Measurements from ENCODE around the gene DPM3. TPM values are rescaled to one million over a fixed set of nuclear protein-coding genes. Genes with fewer than 3 reads are reported as not detected.

DPM3 gene, protein sequence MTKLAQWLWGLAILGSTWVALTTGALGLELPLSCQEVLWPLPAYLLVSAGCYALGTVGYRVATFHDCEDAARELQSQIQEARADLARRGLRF
- polyA plus RNA-seq (2012; ENCODE audit: insufficient read length, low read depth), result 135 TPM

DNA sequence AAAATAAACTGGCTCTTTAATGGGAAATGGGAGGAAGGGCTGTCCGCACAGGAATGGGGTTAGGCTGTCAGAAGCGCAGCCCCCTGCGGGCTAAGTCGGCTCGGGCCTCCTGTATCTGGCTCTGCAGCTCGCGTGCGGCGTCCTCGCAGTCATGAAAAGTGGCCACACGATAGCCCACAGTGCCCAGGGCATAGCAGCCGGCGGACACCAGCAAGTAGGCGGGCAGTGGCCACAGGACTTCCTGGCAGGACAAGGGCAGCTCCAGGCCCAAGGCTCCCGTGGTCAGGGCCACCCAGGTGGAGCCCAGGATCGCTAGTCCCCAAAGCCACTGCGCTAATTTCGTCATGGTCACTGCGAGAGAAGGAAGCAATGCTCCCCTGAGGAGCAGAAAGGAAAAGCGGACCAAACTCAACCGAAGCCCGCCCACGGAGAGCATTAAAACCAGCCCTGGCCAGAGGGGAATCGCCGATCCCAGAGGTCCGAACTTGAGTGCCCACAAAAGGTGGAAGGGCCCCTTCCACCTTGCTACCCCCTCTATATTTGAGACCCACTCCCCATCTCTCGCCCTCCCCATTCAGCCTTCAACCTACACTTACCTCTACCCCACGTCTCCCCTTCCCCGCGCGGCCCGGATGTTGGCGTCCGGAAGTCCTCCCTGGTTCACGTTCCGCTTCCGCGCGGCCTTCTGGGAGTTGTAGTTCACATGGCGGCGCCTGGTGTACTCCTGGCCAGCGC, at the start of gene DPM3:
TSS of gene DPM3 (minus strand) at position 637 of the 735 bp plus-strand sequence. CDS start at position 346, 291 bp downstream.
- TF ChIP-seq TAF1 (IDR thresholded peaks at IDR 0.05; ENCODE audit: borderline replicate concordance, insufficient read depth, low read length), result no peak
- TF ChIP-seq FOXP2 (optimal IDR thresholded peaks at IDR 0.05; ENCODE audit: borderline replicate concordance, extremely low read depth, extremely low read length, insufficient read depth), result no peak
- TF ChIP-seq SIN3A (IDR thresholded peaks at IDR 0.05; ENCODE audit: borderline replicate concordance, insufficient read depth, low read length), result peak; percentile 64
- peak; percentile 89 for TF ChIP-seq POLR2AphosphoS5 (IDR thresholded peaks at IDR 0.05; ENCODE audit: low read depth, low read length)
- TF ChIP-seq, protein P1, sequence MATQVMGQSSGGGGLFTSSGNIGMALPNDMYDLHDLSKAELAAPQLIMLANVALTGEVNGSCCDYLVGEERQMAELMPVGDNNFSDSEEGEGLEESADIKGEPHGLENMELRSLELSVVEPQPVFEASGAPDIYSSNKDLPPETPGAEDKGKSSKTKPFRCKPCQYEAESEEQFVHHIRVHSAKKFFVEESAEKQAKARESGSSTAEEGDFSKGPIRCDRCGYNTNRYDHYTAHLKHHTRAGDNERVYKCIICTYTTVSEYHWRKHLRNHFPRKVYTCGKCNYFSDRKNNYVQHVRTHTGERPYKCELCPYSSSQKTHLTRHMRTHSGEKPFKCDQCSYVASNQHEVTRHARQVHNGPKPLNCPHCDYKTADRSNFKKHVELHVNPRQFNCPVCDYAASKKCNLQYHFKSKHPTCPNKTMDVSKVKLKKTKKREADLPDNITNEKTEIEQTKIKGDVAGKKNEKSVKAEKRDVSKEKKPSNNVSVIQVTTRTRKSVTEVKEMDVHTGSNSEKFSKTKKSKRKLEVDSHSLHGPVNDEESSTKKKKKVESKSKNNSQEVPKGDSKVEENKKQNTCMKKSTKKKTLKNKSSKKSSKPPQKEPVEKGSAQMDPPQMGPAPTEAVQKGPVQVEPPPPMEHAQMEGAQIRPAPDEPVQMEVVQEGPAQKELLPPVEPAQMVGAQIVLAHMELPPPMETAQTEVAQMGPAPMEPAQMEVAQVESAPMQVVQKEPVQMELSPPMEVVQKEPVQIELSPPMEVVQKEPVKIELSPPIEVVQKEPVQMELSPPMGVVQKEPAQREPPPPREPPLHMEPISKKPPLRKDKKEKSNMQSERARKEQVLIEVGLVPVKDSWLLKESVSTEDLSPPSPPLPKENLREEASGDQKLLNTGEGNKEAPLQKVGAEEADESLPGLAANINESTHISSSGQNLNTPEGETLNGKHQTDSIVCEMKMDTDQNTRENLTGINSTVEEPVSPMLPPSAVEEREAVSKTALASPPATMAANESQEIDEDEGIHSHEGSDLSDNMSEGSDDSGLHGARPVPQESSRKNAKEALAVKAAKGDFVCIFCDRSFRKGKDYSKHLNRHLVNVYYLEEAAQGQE (IDR thresholded peaks at IDR 0.05; ENCODE audit: insufficient read depth in 1 of 2, low read depth in 2 of 2, low read length in 2 of 2), result 0 out of 4 replicates have a peak, but pooled peaks of 1 of the 2 experiments have one; percentile 57

DNA sequence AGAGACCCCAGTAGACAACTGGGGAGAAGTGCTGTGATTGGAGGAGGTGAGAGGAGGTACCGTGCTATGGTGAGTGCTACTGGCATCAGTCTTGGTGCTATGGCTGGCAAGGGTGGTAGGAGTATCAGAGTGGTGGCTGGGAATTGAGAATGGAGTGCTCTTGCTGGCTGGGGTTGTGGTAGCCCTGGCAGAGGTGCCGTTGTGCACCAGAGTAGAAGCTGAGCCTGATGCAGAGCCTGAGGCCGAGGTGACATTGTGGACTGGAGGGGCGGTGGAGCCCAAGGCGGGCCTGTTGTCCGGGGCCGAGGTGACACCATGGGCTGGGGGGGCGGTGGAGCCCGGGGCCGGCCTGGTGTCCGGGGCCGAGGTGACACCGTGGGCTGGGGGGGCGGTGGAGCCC, 47.9 kb upstream of the DPM3 start:
- no peak for TF ChIP-seq FOXP2 (optimal IDR thresholded peaks at IDR 0.05; ENCODE audit: borderline replicate concordance, extremely low read depth, extremely low read length, insufficient read depth)
- TF ChIP-seq, protein P1 (IDR thresholded peaks at IDR 0.05; ENCODE audit: insufficient read depth in 1 of 2, low read depth in 2 of 2, low read length in 2 of 2), result no peak

DNA sequence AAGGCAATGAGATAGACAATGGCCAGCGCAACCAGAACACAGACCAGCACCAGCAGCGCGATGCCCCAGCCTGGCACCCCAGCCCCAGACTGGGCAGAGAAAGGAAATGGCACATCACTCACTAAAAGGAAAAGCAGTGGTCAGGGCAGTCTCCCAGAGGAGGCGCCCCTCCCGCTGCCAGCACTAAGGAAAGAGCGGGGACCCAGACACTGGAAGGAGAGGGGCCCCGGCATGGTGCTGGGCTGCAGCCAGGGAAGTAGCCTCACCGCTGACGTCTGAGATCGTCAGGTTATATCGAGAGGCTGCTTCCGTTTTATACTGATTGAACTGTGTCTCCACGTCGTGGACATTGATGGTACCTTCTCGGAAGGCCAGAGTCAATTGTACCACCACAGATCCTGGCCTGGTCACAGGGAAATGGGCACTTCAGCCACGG, 47.1 kb upstream of the DPM3 start:
- TF ChIP-seq, protein P1 (IDR thresholded peaks at IDR 0.05; ENCODE audit: insufficient read depth in 1 of 2, low read depth in 2 of 2, low read length in 2 of 2), result no peak
- TF ChIP-seq FOXP2 (optimal IDR thresholded peaks at IDR 0.05; ENCODE audit: borderline replicate concordance, extremely low read depth, extremely low read length, insufficient read depth), result no peak
- no peak for TF ChIP-seq SIN3A (IDR thresholded peaks at IDR 0.05; ENCODE audit: borderline replicate concordance, insufficient read depth, low read length)
- TF ChIP-seq POLR2AphosphoS5 (IDR thresholded peaks at IDR 0.05; ENCODE audit: low read depth, low read length), result no peak
- no peak for TF ChIP-seq TAF1 (IDR thresholded peaks at IDR 0.05; ENCODE audit: borderline replicate concordance, insufficient read depth, low read length)

DNA sequence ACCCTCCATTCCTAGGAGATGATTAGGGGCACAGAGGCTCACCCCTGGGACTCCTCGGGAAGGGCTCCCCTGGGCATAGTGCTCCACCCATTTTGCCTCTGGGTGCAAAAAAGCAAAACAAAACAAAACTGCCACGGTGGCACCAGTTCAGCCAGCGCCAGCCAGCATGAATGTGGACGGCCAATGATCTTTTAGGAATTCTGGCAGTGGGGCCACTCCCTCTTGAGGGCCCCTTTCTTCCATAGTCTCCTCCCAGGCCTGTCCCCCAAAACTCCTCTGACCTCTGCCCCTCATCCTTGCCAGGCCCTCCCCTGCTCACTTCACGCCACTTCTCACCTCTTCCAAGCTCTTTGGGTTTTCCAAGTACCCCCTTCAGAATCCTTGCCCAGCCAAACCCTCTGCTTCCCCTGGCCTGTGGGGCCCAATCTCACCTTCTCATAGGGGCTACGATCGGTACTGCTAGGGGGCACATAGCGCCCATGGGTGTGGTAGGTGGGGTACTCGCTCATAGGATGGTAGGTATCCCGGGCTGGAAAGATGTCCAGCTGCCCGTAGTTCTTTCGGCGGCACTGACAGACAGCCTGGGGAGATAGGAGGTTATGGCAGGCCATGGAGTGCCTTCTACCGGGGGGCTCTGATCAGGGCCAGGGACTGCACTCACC, 46.6 kb upstream of the DPM3 start:
- TF ChIP-seq, protein P1 (IDR thresholded peaks at IDR 0.05; ENCODE audit: insufficient read depth in 1 of 2, low read depth in 2 of 2, low read length in 2 of 2), result no peak
- TF ChIP-seq SIN3A (IDR thresholded peaks at IDR 0.05; ENCODE audit: borderline replicate concordance, insufficient read depth, low read length) (no peak), TAF1 (IDR thresholded peaks at IDR 0.05; ENCODE audit: borderline replicate concordance, insufficient read depth, low read length) (no peak), POLR2AphosphoS5 (IDR thresholded peaks at IDR 0.05; ENCODE audit: low read depth, low read length) (no peak), FOXP2 (optimal IDR thresholded peaks at IDR 0.05; ENCODE audit: borderline replicate concordance, extremely low read depth, extremely low read length, insufficient read depth) (no peak)

All from PFSK-1 (cell line).